Stimulated activated CD8-positive, alpha-beta memory T cell treated with anti-CD3 and anti-CD28 coated beads, Interleukin-4, amount 100 ng/mL, for 4 hours (primary cell): Measurements from ENCODE around the gene SOCS7.
A peak's percentile ranks its signal among the peaks of the same experiment; 100 is the strongest.
"Not testable (repeated sequence)": the region's sequence is repeated elsewhere in the genome, so short reads cannot be mapped to it uniquely, and the experiment has no call there.

Experiments used
- DNase-seq, 2 donors: peaks; one replicate each; pipeline ENCODE4 v3.0.0-alpha.2; 2020; ENCODE audit warnings: low read depth in 2 of 2, low spot score in 1 of 2

Gene SOCS7

GRCh38 chr17:38434178-38434665 is 82.6 kb downstream of the SOCS7 start:
- no peak for DNase-seq

GRCh38 chr17:38435795-38436194 is 84.2 kb downstream of the SOCS7 start:
- no peak for DNase-seq

- no peak for DNase-seq
These were observed 84.7 kb downstream of the SOCS7 start for GRCh38 chr17:38436386-38436785.

- not testable (repeated sequence) for DNase-seq
These were observed 85.7 kb downstream of the SOCS7 start for GRCh38 chr17:38437313-38437712.

- no peak for DNase-seq
These were observed 87.8 kb downstream of the SOCS7 start for GRCh38 chr17:38439436-38439835.

- DNase-seq: no peak
These were observed 89.2 kb downstream of the SOCS7 start for GRCh38 chr17:38440614-38441397.

- DNase-seq: no peak
These were observed 89.9 kb downstream of the SOCS7 start for GRCh38 chr17:38441429-38442061.

GRCh38 chr17:38442548-38442947 is 90.9 kb downstream of the SOCS7 start:
- no peak for DNase-seq

- DNase-seq: no peak
These were observed 91.8 kb downstream of the SOCS7 start for GRCh38 chr17:38443356-38444031.

GRCh38 chr17:38444151-38444550 is 92.5 kb downstream of the SOCS7 start:
- peak in 1 of 2 donors; percentile 18 for DNase-seq

GRCh38 chr17:38447502-38448085 is 96.0 kb downstream of the SOCS7 start:
- DNase-seq: no peak

GRCh38 chr17:38448208-38448771 is 96.6 kb downstream of the SOCS7 start:
- no peak for DNase-seq

- DNase-seq: no peak
These were observed 97.7 kb downstream of the SOCS7 start for GRCh38 chr17:38449364-38449763.

GRCh38 chr17:38450557-38451029 is 98.9 kb downstream of the SOCS7 start:
- no peak for DNase-seq

GRCh38 chr17:38451030-38451839 is 99.6 kb downstream of the SOCS7 start:
- DNase-seq: no peak

- DNase-seq: no peak
These were observed 100.3 kb downstream of the SOCS7 start for GRCh38 chr17:38451840-38452529.

- DNase-seq: no peak
These were observed 101.1 kb downstream of the SOCS7 start for GRCh38 chr17:38452719-38453118.

GRCh38 chr17:38453951-38454421 is 102.3 kb downstream of the SOCS7 start:
- no peak for DNase-seq

- DNase-seq: no peak
These were observed 102.9 kb downstream of the SOCS7 start for GRCh38 chr17:38454532-38454931.
